Liver (tissue), 9 donors: ENCODE results near the gene TECTA. TPM values are rescaled to one million over a fixed set of nuclear protein-coding genes. Genes with fewer than 3 reads are reported as not detected.

Source experiments
- DNase-seq: peaks from one replicate; pipeline ENCODE4 v3.0.0-alpha.2; 2017; ENCODE audit warnings: low spot score
- H3K27ac ChIP-seq, 2 donors: one replicate each; pipeline ENCODE4 v1.7.0; 2013; ENCODE audit warnings: inconsistent platforms in 2 of 2, low read length in 2 of 2, control low read depth in 1 of 2, low read depth in 1 of 2, mild to moderate bottlenecking in 1 of 2
- H3K27me3 ChIP-seq, 4 donors: one replicate each; pipeline versions ENCODE4 v1.6.1 to v1.7.0; 2013; ENCODE audit warnings: low read length in 3 of 4, inconsistent platforms in 1 of 4, mild to moderate bottlenecking in 1 of 4, moderate library complexity in 1 of 4; ENCODE audit not compliant: control insufficient read depth in 4 of 4, insufficient read depth in 4 of 4
- H3K36me3 ChIP-seq, 4 donors: one replicate each; pipeline versions ENCODE4 v1.6.1 to v1.7.0; 2013; ENCODE audit warnings: low read length in 3 of 4, mild to moderate bottlenecking in 3 of 4, low read depth in 1 of 4, moderate library complexity in 1 of 4; ENCODE audit not compliant: control insufficient read depth in 4 of 4, insufficient read depth in 3 of 4
- H3K4me1 ChIP-seq, 4 donors: one replicate each; pipeline versions ENCODE4 v1.6.1 to v1.7.0; 2013; ENCODE audit warnings: low read length in 3 of 4, mild to moderate bottlenecking in 3 of 4, moderate library complexity in 1 of 4; ENCODE audit not compliant: control insufficient read depth in 4 of 4, insufficient read depth in 4 of 4
- H3K4me3 ChIP-seq, 3 donors: one replicate each; pipeline versions ENCODE4 v1.6.1 to v1.7.0; 2013; ENCODE audit warnings: low read length in 3 of 3, control low read depth in 1 of 3, low read depth in 1 of 3, mild to moderate bottlenecking in 1 of 3
- H3K9ac ChIP-seq, 2 donors: one replicate each; pipeline ENCODE4 v1.7.0; 2013; ENCODE audit warnings: low read length in 2 of 2, mild to moderate bottlenecking in 2 of 2, moderate library complexity in 2 of 2, control low read depth in 1 of 2, low read depth in 1 of 2
- H3K9me3 ChIP-seq, 4 donors: one replicate each; pipeline versions ENCODE4 v1.6.1 to v1.7.0; 2013; ENCODE audit warnings: low read length in 3 of 4; ENCODE audit not compliant: control insufficient read depth in 4 of 4
- ATF3 ChIP-seq: IDR thresholded peaks from 2 replicates; pipeline ENCODE4 v1.6.1; 2016; ENCODE audit warnings: antibody characterized with exemption
- EGR1 ChIP-seq, 2 donors: IDR thresholded peaks; 2 replicates each; pipeline ENCODE4 v1.6.1; 2016 to 2018; ENCODE audit warnings: antibody characterized with exemption in 2 of 2, low read depth in 2 of 2
- FOXA1 ChIP-seq: IDR thresholded peaks from 2 replicates; pipeline ENCODE4 v1.6.1; 2016; ENCODE audit warnings: antibody characterized with exemption
- FOXA2 ChIP-seq: IDR thresholded peaks from 2 replicates; pipeline ENCODE4 v1.6.1; 2016; ENCODE audit warnings: antibody characterized with exemption
- GABPA ChIP-seq, 2 donors: IDR thresholded peaks in 1 of 2; conservative IDR thresholded peaks in 1 of 2; 2 replicates each; pipeline ENCODE4 v1.6.1; 2016; ENCODE audit warnings: antibody characterized with exemption in 2 of 2, mild to moderate bottlenecking in 1 of 2, moderate library complexity in 1 of 2
- HNF4A ChIP-seq, 2 donors: conservative IDR thresholded peaks; 2 replicates each; pipeline ENCODE4 v1.6.1; 2016; ENCODE audit warnings: antibody characterized with exemption in 2 of 2, mild to moderate bottlenecking in 2 of 2
- HNF4G ChIP-seq: IDR thresholded peaks from 2 replicates; pipeline ENCODE4 v1.6.1; 2016; ENCODE audit warnings: antibody characterized with exemption
- JUND ChIP-seq, 2 donors: IDR thresholded peaks; 2 replicates each; pipeline ENCODE4 v1.6.1; 2016; ENCODE audit warnings: antibody characterized with exemption in 2 of 2
- NR2F2 ChIP-seq: IDR thresholded peaks from 2 replicates; pipeline ENCODE4 v1.6.1; 2016; ENCODE audit warnings: antibody characterized with exemption
- RAD21 ChIP-seq, 2 donors: IDR thresholded peaks; 2 replicates each; pipeline ENCODE4 v1.6.1; 2016; ENCODE audit warnings: antibody characterized with exemption in 2 of 2, mild to moderate bottlenecking in 2 of 2
- REST ChIP-seq: IDR thresholded peaks from 2 replicates; pipeline ENCODE4 v1.6.1; 2016; ENCODE audit warnings: antibody characterized with exemption, mild to moderate bottlenecking
- RXRA ChIP-seq, 2 donors: IDR thresholded peaks; 2 replicates each; pipeline ENCODE4 v1.6.1; 2017 to 2018; ENCODE audit warnings: antibody characterized with exemption in 2 of 2, mild to moderate bottlenecking in 1 of 2
- SP1 ChIP-seq: IDR thresholded peaks from 2 replicates; pipeline ENCODE4 v1.6.1; 2018; ENCODE audit warnings: antibody characterized with exemption, mild to moderate bottlenecking
- TAF1 ChIP-seq: conservative IDR thresholded peaks from 2 replicates; pipeline ENCODE4 v1.6.1; 2016; ENCODE audit warnings: antibody characterized with exemption, mild to moderate bottlenecking
- YY1 ChIP-seq: IDR thresholded peaks from 2 replicates; pipeline ENCODE4 v1.6.1; 2016; ENCODE audit warnings: antibody characterized with exemption, mild to moderate bottlenecking
- ZBTB33 ChIP-seq: IDR thresholded peaks from 2 replicates; pipeline ENCODE4 v1.6.1; 2016; ENCODE audit warnings: antibody characterized with exemption
- WGBS: extraction: QIAGEN DNeasy Blood & Tissue Kit; methylation state at CpG from one replicate; pipeline ENCODE4 v1.1.7; 2013; 5-methylcytosine and 5-hydroxymethylcytosine counted together
- polyA plus RNA-seq, 2 donors: library from polyadenylated mRNA; stranded (reverse) in 1 of 2; unstranded in 1 of 2; fragments of 200-250 nt in 1 of 2; fragments of >200 nt in 1 of 2; fragmentation: Nextera tagmentation in 1 of 2; extraction: Ambion mirVana in 1 of 2; gene quantifications; one replicate each; pipeline versions ENCODE4 v1.2.1 to v1.2.3, GENCODE V29; 2013 to 2015
- total RNA-seq, 2 donors: library from RNA; depleted of rRNA; stranded (reverse); fragments of >200 nt; gene quantifications; one replicate each; pipeline ENCODE4 v1.2.3, GENCODE V29; 2014
- TF ChIP-seq, protein P1 (sequence below): fragments of 150-350 bp; IDR thresholded peaks from 2 replicates; pipeline ENCODE4 v1.5.1; 2017; ENCODE audit warnings: improper control_type of control experiment, low read depth, low read length; ENCODE audit not compliant: missing input control
- TF ChIP-seq, protein P2 (sequence below): IDR thresholded peaks from 2 replicates; pipeline ENCODE4 v1.6.1; 2016; ENCODE audit warnings: antibody characterized with exemption
- donor health status: healthy.
- donor health status: healthy.
- donor health status: healthy.
- donor health status: healthy.
- donor health status: healthy.

TECTA gene
- total and polyA plus RNA-seq, 4 donors, result 0.46 to 2.4 (median 0.73) TPM

GRCh38 chr11:121143921-121144320 is 42.9 kb downstream of the TECTA start:
- H3K27me3 ChIP-seq, result no peaks in the 10 kb centered on the region
- TF ChIP-seq NR2F2 (no peak), JUND (IDR thresholded peaks at IDR 0.05) (no peak), TAF1 (no peak), GABPA (IDR thresholded peaks at IDR 0.05 in 1 of 2, conservative IDR thresholded peaks at IDR 0.05 in 1 of 2) (no peak), FOXA1 (no peak)
- 85% methylated on average over 5 of the region's 5 CpGs for WGBS
- H3K36me3 ChIP-seq, result no peaks in the 10 kb centered on the region
- H3K27ac ChIP-seq, result no peak overlapping the region
- H3K9me3 ChIP-seq, result no peaks in the 10 kb centered on the region
- H3K9ac ChIP-seq, result no peak overlapping the region
- H3K4me3 ChIP-seq, result no peak overlapping the region
- DNase-seq, result no peak
- no peaks in the 10 kb centered on the region for H3K4me1 ChIP-seq

DNA sequence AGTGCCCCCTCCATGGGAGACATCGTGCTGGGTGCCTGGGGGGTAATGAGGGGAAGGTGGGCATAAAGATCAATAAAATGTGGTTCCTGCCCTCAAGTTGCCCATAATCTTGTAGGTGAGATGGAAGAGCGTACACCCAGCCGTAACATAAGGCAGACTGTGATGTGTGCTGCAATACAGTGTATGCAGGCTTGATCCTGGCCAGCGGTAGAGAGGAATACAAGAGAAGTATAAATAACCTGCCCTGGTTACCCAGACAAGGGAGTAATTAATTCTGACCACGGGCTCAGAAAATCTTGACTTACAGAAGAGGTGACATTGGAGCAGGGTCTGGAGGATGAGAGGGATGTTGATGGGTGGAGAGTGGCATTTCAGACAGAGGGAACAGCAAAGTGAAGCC is 43.7 kb downstream of the TECTA start:
- Histone ChIP-seq H3K27me3 (no peaks in the 10 kb centered on the region), H3K9me3 (no peaks in the 10 kb centered on the region), H3K36me3 (no peaks in the 10 kb centered on the region), H3K27ac (no peak overlapping the region), H3K4me1 (no peaks in the 10 kb centered on the region), H3K9ac (no peak overlapping the region), H3K4me3 (no peak overlapping the region)
- no peak for TF ChIP-seq HNF4A (conservative IDR thresholded peaks at IDR 0.05)
- no peak for TF ChIP-seq EGR1 (IDR thresholded peaks at IDR 0.05; ENCODE audit: low read depth in 2 of 2)
- TF ChIP-seq RAD21 (IDR thresholded peaks at IDR 0.05), result no peak
- TF ChIP-seq FOXA1, result no peak
- TF ChIP-seq, protein P1, sequence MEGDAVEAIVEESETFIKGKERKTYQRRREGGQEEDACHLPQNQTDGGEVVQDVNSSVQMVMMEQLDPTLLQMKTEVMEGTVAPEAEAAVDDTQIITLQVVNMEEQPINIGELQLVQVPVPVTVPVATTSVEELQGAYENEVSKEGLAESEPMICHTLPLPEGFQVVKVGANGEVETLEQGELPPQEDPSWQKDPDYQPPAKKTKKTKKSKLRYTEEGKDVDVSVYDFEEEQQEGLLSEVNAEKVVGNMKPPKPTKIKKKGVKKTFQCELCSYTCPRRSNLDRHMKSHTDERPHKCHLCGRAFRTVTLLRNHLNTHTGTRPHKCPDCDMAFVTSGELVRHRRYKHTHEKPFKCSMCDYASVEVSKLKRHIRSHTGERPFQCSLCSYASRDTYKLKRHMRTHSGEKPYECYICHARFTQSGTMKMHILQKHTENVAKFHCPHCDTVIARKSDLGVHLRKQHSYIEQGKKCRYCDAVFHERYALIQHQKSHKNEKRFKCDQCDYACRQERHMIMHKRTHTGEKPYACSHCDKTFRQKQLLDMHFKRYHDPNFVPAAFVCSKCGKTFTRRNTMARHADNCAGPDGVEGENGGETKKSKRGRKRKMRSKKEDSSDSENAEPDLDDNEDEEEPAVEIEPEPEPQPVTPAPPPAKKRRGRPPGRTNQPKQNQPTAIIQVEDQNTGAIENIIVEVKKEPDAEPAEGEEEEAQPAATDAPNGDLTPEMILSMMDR, result no peak
- TF ChIP-seq TAF1, result no peak
- TF ChIP-seq SP1, result no peak
- TF ChIP-seq JUND (IDR thresholded peaks at IDR 0.05), result no peak
- TF ChIP-seq GABPA (IDR thresholded peaks at IDR 0.05 in 1 of 2, conservative IDR thresholded peaks at IDR 0.05 in 1 of 2), result no peak
- TF ChIP-seq ZBTB33, result no peak
- no peak for TF ChIP-seq HNF4G
- no peak for TF ChIP-seq YY1
- no peak for TF ChIP-seq NR2F2
- WGBS, result 90% methylated on average over 5 of the region's 5 CpGs
- no peak for DNase-seq

- Histone ChIP-seq H3K27me3 (no peaks in the 10 kb centered on the region), H3K9me3 (no peaks in the 10 kb centered on the region), H3K9ac (no peak overlapping the region), H3K27ac (no peak overlapping the region), H3K4me3 (no peak overlapping the region), H3K4me1 (no peaks in the 10 kb centered on the region), H3K36me3 (no peaks in the 10 kb centered on the region)
- DNase-seq, result no peak
- 89% methylated on average over 11 of the region's 11 CpGs for WGBS
- TF ChIP-seq TAF1, result no peak
- TF ChIP-seq ZBTB33, result no peak
- no peak for TF ChIP-seq HNF4G
- no peak for TF ChIP-seq NR2F2
- TF ChIP-seq JUND (IDR thresholded peaks at IDR 0.05), result no peak
- TF ChIP-seq RAD21 (IDR thresholded peaks at IDR 0.05), result no peak
- no peak for TF ChIP-seq EGR1 (IDR thresholded peaks at IDR 0.05; ENCODE audit: low read depth in 2 of 2)
- TF ChIP-seq SP1, result no peak
- no peak for TF ChIP-seq YY1
- TF ChIP-seq RXRA (IDR thresholded peaks at IDR 0.05), result no peak
- TF ChIP-seq REST, result no peak
- TF ChIP-seq GABPA (IDR thresholded peaks at IDR 0.05 in 1 of 2, conservative IDR thresholded peaks at IDR 0.05 in 1 of 2), result no peak
- TF ChIP-seq, protein P2, sequence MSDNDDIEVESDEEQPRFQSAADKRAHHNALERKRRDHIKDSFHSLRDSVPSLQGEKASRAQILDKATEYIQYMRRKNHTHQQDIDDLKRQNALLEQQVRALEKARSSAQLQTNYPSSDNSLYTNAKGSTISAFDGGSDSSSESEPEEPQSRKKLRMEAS, result no peak
- no peak for TF ChIP-seq ATF3
- TF ChIP-seq FOXA2, result no peak
- TF ChIP-seq FOXA1, result no peak
- TF ChIP-seq HNF4A (conservative IDR thresholded peaks at IDR 0.05), result no peak
Measured at GRCh38 chr11:121145826-121146225, 44.8 kb downstream of the TECTA start.
